IMR-90 (cell line): ENCODE results near the gene PGA5. TPM values are rescaled to one million over a fixed set of nuclear protein-coding genes. Genes with fewer than 3 reads are reported as not detected.

Experiments
- ATAC-seq: fragments of 200-7000 bp; cut with Tn5 transposase; 2 replicates; pipeline ENCODE4 v1.9.1; 2020; ENCODE audit warnings: low read depth, mild to moderate bottlenecking, moderate library complexity
- BruUV-seq: library from RNA; stranded (reverse); fragments of 400-500 nt; replicated peaks from 2 replicates; lab custom pipeline; 2021; lab: Mats Ljungman, UMichigan
- CTCF ChIA-PET: fragments of 300-600 bp; formaldehyde crosslinking; extraction: SDS; loops from one replicate; lab custom pipeline; 2021; ENCODE audit warnings: antibody characterized with exemption; lab: Yijun Ruan, JAX
- POLR2A ChIA-PET: fragments of 300-600 bp; sonication (Branson Sonifier 250); formaldehyde crosslinking; loops from one replicate; lab custom pipeline; 2022; ENCODE audit warnings: antibody characterized with exemption; ENCODE audit not compliant: unreplicated experiment; lab: Charles Lee
- DNase-seq: peaks from one replicate; pipeline ENCODE4 v3.0.0; 2013
- H2AFZ ChIP-seq: replicated peaks from 2 replicates; pipeline ENCODE3; 2013; ENCODE audit warnings: low read length, mild to moderate bottlenecking; ENCODE audit not compliant: poor library complexity
- H2AK5ac ChIP-seq: 2 replicates; pipeline ENCODE4 v1.6.1; 2013; ENCODE audit warnings: low read depth, low read length, inconsistent platforms
- H2AK9ac ChIP-seq: replicated peaks from 2 replicates; pipeline ENCODE3; 2013; ENCODE audit warnings: mild to moderate bottlenecking, low read depth, low read length, moderate library complexity; ENCODE audit not compliant: poor library complexity
- H2BK120ac ChIP-seq: 2 replicates; pipeline ENCODE4 v1.6.1; 2013; ENCODE audit warnings: low read depth, low read length, inconsistent platforms
- H2BK15ac ChIP-seq: 3 replicates; pipeline ENCODE4 v1.6.1; 2013; ENCODE audit warnings: low read depth, low read length, inconsistent platforms
- H2BK20ac ChIP-seq: 2 replicates; pipeline ENCODE4 v1.6.1; 2013; ENCODE audit warnings: low read depth, mild to moderate bottlenecking, inconsistent platforms, low read length, moderate library complexity
- H2BK5ac ChIP-seq: 2 replicates; pipeline ENCODE4 v1.6.1; 2013; ENCODE audit warnings: mild to moderate bottlenecking, low read depth, low read length, inconsistent platforms; ENCODE audit not compliant: poor library complexity, severe bottlenecking
- H3K14ac ChIP-seq: replicated peaks from 2 replicates; pipeline ENCODE4 v1.6.1; 2013; ENCODE audit warnings: low read depth, low read length, inconsistent platforms
- H3K18ac ChIP-seq: 2 replicates; pipeline ENCODE4 v1.6.1; 2013; ENCODE audit warnings: low read depth, low read length, control low read depth
- H3K23ac ChIP-seq: 2 replicates; pipeline ENCODE4 v1.6.1; 2013; ENCODE audit warnings: low read depth, low read length, inconsistent platforms
- H3K27ac ChIP-seq: 2 replicates; pipeline ENCODE4 v1.5.1; 2013; ENCODE audit warnings: mild to moderate bottlenecking, control low read depth, low read length; ENCODE audit not compliant: insufficient read depth
- H3K27me3 ChIP-seq: 2 replicates; pipeline ENCODE4 v1.6.1; 2013; ENCODE audit warnings: low read length; ENCODE audit not compliant: control insufficient read depth, insufficient read depth
- H3K36me3 ChIP-seq: 2 replicates; pipeline ENCODE4 v1.6.1; 2013; ENCODE audit warnings: low read length, mixed read lengths; ENCODE audit not compliant: control insufficient read depth, insufficient read depth
- H3K4ac ChIP-seq: 2 replicates; pipeline ENCODE4 v1.6.1; 2013; ENCODE audit warnings: low read depth, low read length, inconsistent platforms
- H3K4me1 ChIP-seq: 2 replicates; pipeline ENCODE4 v1.6.1; 2013; ENCODE audit warnings: low read length, mixed read lengths; ENCODE audit not compliant: control insufficient read depth, insufficient read depth
- H3K4me2 ChIP-seq: 2 replicates; pipeline ENCODE4 v1.6.1; 2013; ENCODE audit warnings: low read depth, mild to moderate bottlenecking, control low read depth, low read length, moderate library complexity
- H3K4me3 ChIP-seq: 2 replicates; pipeline ENCODE4 v1.5.1; 2013; ENCODE audit warnings: low read depth, mild to moderate bottlenecking, control low read depth, low read length, moderate library complexity; ENCODE audit not compliant: insufficient read depth
- H3K56ac ChIP-seq: 2 replicates; pipeline ENCODE4 v1.6.1; 2013; ENCODE audit warnings: low read length, inconsistent platforms; ENCODE audit not compliant: insufficient read depth; ENCODE audit errors: extremely low read depth
- H3K79me1 ChIP-seq, 2 experiments: 2 replicates each; pipeline ENCODE4 v1.6.1; 2013; ENCODE audit warnings: low read length in 2 of 2, inconsistent platforms in 1 of 2, low read depth in 1 of 2
- H3K9ac ChIP-seq: 2 replicates; pipeline ENCODE4 v1.6.1; 2013; ENCODE audit warnings: low read depth, low read length, control low read depth
- H3K9me1 ChIP-seq: 2 replicates; pipeline ENCODE4 v1.6.1; 2013; ENCODE audit warnings: low read length, inconsistent platforms; ENCODE audit not compliant: insufficient read depth
- H3K9me3 ChIP-seq: 2 replicates; pipeline ENCODE4 v1.6.1; 2013; ENCODE audit warnings: low read length; ENCODE audit not compliant: control insufficient read depth, insufficient read depth
- H4K20me1 ChIP-seq: 2 replicates; pipeline ENCODE4 v1.6.1; 2013; ENCODE audit warnings: low read length, inconsistent platforms; ENCODE audit not compliant: insufficient read depth
- H4K5ac ChIP-seq: 2 replicates; pipeline ENCODE4 v1.6.1; 2013; ENCODE audit warnings: mild to moderate bottlenecking, low read depth, low read length, control low read depth
- H4K8ac ChIP-seq, 2 experiments: 2 replicates each; pipeline ENCODE4 v1.6.1; 2013; ENCODE audit warnings: low read depth in 2 of 2, low read length in 2 of 2, control low read depth in 1 of 2, inconsistent platforms in 1 of 2
- H4K91ac ChIP-seq: 2 replicates; pipeline ENCODE4 v1.6.1; 2013; ENCODE audit warnings: low read depth, low read length, inconsistent platforms; ENCODE audit not compliant: insufficient read depth
- CEBPB ChIP-seq: IDR thresholded peaks from 2 replicates; pipeline ENCODE4 v1.6.1; 2012; ENCODE audit warnings: low read depth, low read length, improper control_type of control experiment
- CHD1 ChIP-seq: IDR thresholded peaks from 2 replicates; pipeline ENCODE4 v1.6.1; 2012; ENCODE audit warnings: low read depth, low read length, improper control_type of control experiment
- ELK1 ChIP-seq: fragments of 150-350 bp; IDR thresholded peaks from 2 replicates; pipeline ENCODE4 v1.6.1; 2016; ENCODE audit warnings: low read depth, mild to moderate bottlenecking, low read length, moderate library complexity, borderline replicate concordance
- FOS ChIP-seq: fragments of 150-350 bp; IDR thresholded peaks from 2 replicates; pipeline ENCODE4 v1.6.1; 2016; ENCODE audit warnings: low read depth, low read length
- POLR2A ChIP-seq: IDR thresholded peaks from 2 replicates; pipeline ENCODE4 v1.6.1; 2012; ENCODE audit warnings: mild to moderate bottlenecking, low read depth, low read length
- RCOR1 ChIP-seq: IDR thresholded peaks from 2 replicates; pipeline ENCODE4 v1.6.1; 2012; ENCODE audit warnings: mild to moderate bottlenecking, low read length, improper control_type of control experiment; ENCODE audit not compliant: insufficient replicate concordance
- RFX5 ChIP-seq: IDR thresholded peaks from 2 replicates; pipeline ENCODE4 v1.8.0; 2012; ENCODE audit warnings: low read depth, mild to moderate bottlenecking, low read length, moderate library complexity
- SMC3 ChIP-seq: fragments of 150-350 bp; IDR thresholded peaks from 2 replicates; pipeline ENCODE4 v1.6.1; 2016; ENCODE audit warnings: low read depth, mild to moderate bottlenecking, antibody characterized with exemption, low read length, moderate library complexity
- WGBS, 2 experiments: methylation state at CpG; one replicate each; pipeline versions ENCODE4 v1.1.5 to v1.1.7; 2013; ENCODE audit warnings: missing lambda C conversion rate in 2 of 2; ENCODE audit not compliant: insufficient read length in 1 of 2; ENCODE audit errors: extremely low coverage in 2 of 2; 5-methylcytosine and 5-hydroxymethylcytosine counted together
- dilution Hi-C: fragments of 300-500 bp; cut with HindIII; formaldehyde crosslinking; loops from one replicate; pipeline ENCODE4 v1.14.3; 2018; ENCODE audit warnings: low sequenced_read_pairs; ENCODE audit not compliant: unreplicated experiment
- in situ Hi-C: fragments of 300-500 bp; cut with MboI; formaldehyde crosslinking; loops from 3 replicates; pipeline ENCODE4 v1.14.3; 2019; ENCODE audit warnings: low sequenced_read_pairs, inconsistent platforms, mixed read lengths
- intact Hi-C: fragments of 100-400 bp; cut with micrococcal nuclease; formaldehyde crosslinking; loops from 2 replicates; pipeline ENCODE4 v1.10.0; 2022
- polyA plus RNA-seq, 3 experiments: library from polyadenylated mRNA; depleted of rRNA; stranded (reverse); fragments of >200 nt; gene quantifications; 2 replicates each; pipeline ENCODE4 v1.2.3, GENCODE V29; 2012; ENCODE audit warnings: low replicate concordance in 1 of 3
- total RNA-seq: library from RNA; depleted of rRNA; stranded (reverse); fragments of >200 nt; gene quantifications from 2 replicates; pipeline ENCODE4 v1.2.3, GENCODE V29; 2012

PGA5 gene
- total and polyA plus RNA-seq, 2 of the 4 experiments (the other 2 are of a cell fraction): not detected

GRCh38 chr11:61274084-61274483, 33.1 kb downstream of the PGA5 start:
- dilution Hi-C loops: no loop called here
- no TSS peak for BruUV-seq
- Histone ChIP-seq H3K27ac (no peak overlapping the region), H3K23ac (no peak overlapping the region), H2AK9ac (no peak overlapping the region), H2BK20ac (no peak overlapping the region), H3K79me1 (no peaks in the 10 kb centered on the region), H3K18ac (no peak overlapping the region), H3K9me1 (no peaks in the 10 kb centered on the region), H2BK5ac (no peak overlapping the region), H4K20me1 (no peaks in the 10 kb centered on the region), H2BK15ac (no peak overlapping the region), H2AFZ (no peak overlapping the region), H3K4me3 (no peak overlapping the region), H3K27me3 (no peaks in the 10 kb centered on the region; the same call in 1 of the 2 replicates), H2AK5ac (no peak overlapping the region), H4K8ac (no peak overlapping the region), H3K9me3 (no peaks in the 10 kb centered on the region), H3K36me3 (no peaks in the 10 kb centered on the region; the same call in 1 of the 2 replicates), H4K5ac (no peak overlapping the region), H3K56ac (no peak overlapping the region), H2BK120ac (no peak overlapping the region), H4K91ac (no peak overlapping the region), H3K9ac (no peak overlapping the region), H3K14ac (no peak overlapping the region), H3K4me1 (peaks cover 2% of the 10 kb centered on the region), H3K4ac (no peak overlapping the region), H3K4me2 (no peak overlapping the region)
- in situ Hi-C loops: no loop called here
- intact Hi-C loops: no loop called here
- ATAC-seq (no peak), DNase-seq (no peak)
- no CpG with 5 or more reads among the region's 4 CpGs for WGBS, 2 experiments
- POLR2A ChIA-PET: no interaction called here
- TF ChIP-seq FOS: no peak
- TF ChIP-seq CHD1: no peak
- no peak for TF ChIP-seq RCOR1
- no peak for TF ChIP-seq RFX5
- no peak for TF ChIP-seq ELK1
- TF ChIP-seq POLR2A: no peak
- no peak for TF ChIP-seq SMC3
- no peak for TF ChIP-seq CEBPB
- CTCF ChIA-PET: no interaction called here
